Activated gamma-delta T cell treated with anti-CD3 and anti-CD28 coated beads, Interleukin-2, amount 50 U/mL, for 16 hours (primary cell): ENCODE results near the gene DCLK2.

ENCODE experiments used
- DNase-seq: peaks from one replicate; pipeline ENCODE4 v3.0.0-alpha.2; 2020; ENCODE audit warnings: low read depth

Gene DCLK2

DNA sequence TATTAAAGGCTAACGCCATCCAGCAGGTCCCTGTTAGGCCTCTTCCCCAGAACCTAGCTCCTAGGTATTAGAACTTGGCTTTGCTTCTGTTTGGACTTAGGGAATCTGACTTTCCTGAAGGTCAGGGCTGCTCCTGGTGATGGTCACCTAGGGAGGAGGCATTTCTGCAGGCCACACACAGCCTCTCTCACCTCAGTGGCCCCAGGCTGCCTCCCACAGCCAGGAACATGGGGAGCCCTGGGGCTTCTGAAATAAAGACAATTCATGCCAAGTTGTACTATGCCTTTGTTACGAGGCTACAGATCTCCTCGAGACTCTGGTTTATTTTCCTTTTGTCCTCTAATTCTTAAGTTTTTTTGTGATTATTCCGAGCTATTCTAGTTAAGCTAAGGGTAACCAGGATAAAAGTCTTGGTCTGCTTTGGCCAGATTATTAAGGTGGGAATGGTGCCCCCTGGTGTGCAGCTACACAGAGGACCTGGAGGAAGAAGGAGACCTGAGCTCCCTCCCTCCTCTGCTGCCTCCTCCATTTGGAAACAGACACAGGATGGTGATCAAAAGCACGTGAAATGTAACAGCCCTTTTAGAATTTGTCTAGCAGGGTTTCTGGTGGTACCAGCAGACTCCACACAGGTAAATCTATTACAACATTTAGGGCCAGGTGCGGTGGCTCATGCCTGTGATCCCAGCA is 131.0 kb downstream of the DCLK2 start:
- DNase-seq: no peak

DNA sequence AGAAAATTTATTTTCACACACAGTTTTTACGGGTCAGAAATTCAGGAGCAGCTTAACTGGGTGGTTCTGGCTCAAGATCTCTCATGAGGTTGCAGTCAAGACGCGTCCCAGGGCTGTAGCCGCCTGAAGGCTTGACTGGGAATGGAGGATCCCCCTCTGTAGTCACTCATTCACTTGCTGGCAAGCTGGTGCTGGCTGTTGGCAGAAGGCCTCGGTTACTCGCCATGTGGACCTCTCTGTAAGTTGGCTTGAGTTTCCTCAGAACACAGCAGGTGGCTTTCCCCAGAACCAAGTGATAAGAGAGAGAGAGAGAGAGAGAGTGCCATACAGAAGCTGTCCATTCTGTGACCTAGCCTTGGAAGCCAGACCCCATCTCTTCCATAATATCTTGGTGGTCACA is 132.8 kb downstream of the DCLK2 start:
- DNase-seq: no peak

DNA sequence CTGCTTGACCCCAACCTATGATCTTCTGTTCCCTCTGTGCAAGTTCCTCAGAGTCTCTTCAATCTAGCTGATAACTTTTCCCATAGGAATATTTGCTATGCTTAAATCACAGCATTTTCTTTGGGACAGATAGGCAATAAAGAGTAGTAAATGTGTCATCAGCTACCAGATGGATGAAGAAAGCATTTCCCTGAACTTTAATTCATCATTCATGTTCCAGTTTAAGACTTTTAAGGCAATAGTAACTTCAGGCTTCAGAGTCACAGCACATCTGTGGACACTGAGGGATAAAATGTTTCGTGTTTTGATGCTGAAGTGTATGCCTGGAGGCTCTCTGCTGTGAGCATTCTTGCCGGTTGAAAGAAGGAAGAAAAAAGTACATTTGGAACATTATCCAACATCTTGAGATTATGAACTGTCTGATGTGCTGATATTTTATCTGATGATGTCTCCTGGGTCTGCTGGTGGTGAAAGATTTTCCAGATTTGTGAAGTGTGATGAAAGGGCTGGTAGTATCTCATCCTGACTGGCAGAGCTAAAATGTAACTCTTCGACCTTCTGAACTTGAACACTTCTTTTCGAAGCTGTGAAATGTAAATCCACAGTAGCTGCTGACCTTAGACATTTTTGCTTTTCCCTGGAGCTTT is 133.7 kb downstream of the DCLK2 start:
- no peak for DNase-seq

DNA sequence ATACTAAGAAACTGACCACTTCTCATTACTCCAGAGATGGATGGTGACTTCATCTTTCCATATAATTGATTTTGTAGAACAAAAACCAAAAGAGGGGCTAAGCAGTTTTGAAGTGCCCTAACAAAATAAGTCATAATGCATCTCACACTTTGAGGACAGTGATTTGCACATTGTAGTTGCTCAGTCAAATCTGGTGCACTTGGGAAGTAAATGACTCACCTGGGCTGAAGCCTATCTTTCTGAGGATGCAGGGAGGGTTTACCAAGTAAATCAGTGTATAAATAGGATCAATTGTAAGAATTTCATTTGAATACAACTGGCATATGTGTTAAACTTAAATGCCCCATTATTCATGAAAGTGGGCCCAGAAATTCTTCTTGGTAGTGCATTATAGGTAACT is 134.2 kb downstream of the DCLK2 start:
- DNase-seq: no peak

DNA sequence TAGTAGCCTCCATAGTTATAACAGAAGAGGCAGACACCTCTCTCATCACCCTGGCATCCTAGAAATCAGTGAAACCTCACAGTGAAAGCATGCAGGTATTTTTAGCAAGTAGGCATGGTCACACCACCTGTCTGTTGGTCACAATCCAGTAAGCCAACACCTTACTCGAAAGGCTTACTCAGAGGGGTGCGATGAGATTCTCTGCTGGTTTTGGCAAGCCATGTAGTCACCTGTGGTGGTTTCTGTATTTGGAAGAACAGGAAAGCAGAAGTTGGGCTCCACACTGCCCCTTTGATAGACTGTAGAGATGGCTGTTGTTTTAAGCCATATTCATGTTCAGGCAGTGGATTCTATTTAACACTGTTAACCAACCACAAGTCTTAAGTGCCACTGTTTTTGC is 134.7 kb downstream of the DCLK2 start:
- DNase-seq: no peak

GRCh38 chr4:150215601-150216000 is 137.4 kb downstream of the DCLK2 start:
- DNase-seq: no peak

- DNase-seq: no peak
Observed at GRCh38 chr4:150216726-150217125, 138.5 kb downstream of the DCLK2 start.

DNA sequence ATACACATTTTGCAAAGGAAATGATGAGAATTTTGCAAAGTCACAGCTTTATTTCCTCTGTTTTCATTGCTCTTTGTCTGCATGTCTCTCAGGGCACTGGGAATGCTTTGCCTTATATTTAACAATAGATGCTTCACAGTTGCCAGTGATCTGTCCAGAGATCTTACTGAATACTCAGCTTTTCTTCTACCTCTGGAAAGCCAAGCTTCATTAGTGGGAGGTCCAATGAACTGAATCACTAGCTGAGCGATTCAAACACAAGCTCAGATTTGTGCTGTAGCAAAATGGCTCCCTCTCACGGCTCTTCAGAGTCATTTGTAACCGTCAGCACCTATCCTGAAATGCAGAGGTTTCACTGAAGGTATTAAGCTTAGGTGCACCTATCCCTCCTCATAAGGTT is 138.9 kb downstream of the DCLK2 start:
- DNase-seq: no peak

- no peak for DNase-seq
Observed at GRCh38 chr4:150217808-150218207, 139.6 kb downstream of the DCLK2 start.

- no peak for DNase-seq
Observed at GRCh38 chr4:150218447-150218846, 140.2 kb downstream of the DCLK2 start.

GRCh38 chr4:150219841-150220240 is 141.6 kb downstream of the DCLK2 start:
- no peak for DNase-seq

GRCh38 chr4:150224896-150225591 is 146.8 kb downstream of the DCLK2 start:
- DNase-seq: no peak

DNA sequence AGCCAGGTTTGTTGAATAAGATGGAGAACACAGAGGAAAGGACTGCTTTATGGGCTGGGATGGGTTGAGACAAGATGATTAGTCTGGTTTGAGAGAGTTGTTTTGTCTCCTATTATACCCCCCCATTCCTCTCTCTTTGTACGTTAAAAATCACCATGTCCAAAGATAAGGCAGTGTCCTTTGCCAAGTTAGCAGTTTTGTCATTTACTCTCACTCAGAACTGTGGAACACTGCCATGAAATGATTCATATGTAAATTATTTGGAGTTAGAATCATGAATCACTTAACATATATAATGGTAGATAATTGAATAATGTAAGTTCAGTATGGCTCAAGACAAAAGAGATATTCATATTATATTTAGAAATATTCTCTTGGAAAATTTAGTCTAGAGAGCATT is 151.3 kb downstream of the DCLK2 start:
- DNase-seq: no peak

DNA sequence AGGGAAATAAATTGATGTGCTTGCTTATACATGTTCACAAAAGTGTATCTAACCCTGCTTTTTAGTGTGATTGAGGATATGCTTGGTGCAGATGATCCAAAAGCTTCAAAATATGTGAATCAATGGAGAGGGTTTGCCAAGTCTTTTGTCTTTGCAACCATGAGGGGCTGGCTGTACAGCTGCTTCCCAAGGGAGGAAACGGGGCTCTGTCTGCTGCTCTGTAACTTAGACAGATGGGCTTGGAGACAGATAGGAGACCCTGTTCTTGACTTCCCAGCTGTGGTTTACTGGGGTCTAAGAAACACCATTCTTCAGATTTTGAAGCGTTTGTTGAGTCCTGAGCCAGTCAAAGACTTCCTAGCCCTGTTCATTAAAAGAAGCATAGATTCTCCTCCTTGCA is 152.3 kb downstream of the DCLK2 start:
- DNase-seq: no peak

- DNase-seq: no peak
Observed at GRCh38 chr4:150231107-150231770, 153.0 kb downstream of the DCLK2 start.

GRCh38 chr4:150232029-150232428 is 153.8 kb downstream of the DCLK2 start:
- DNase-seq: no peak

- no peak for DNase-seq
Observed at GRCh38 chr4:150234246-150234645, 156.0 kb downstream of the DCLK2 start.

DNA sequence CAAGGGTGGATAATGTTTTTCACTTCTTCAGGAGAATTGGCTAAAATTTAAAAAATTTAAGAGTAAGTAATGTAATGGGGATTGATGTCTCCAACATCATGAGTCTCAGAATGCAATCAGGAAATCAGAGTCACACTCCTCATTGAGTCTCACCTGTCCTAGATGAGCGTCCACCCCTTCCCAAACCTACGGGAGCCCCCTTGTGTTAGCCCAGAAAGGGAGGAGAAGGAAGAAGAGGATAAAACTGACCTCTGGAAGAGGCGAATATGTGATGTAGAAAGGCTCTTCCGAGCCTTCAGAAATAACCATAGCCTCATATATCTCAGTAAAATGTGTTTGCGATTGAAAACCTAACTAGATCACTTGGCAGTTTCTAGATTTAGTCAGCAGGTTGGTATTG is 157.1 kb downstream of the DCLK2 start:
- no peak for DNase-seq

DNA sequence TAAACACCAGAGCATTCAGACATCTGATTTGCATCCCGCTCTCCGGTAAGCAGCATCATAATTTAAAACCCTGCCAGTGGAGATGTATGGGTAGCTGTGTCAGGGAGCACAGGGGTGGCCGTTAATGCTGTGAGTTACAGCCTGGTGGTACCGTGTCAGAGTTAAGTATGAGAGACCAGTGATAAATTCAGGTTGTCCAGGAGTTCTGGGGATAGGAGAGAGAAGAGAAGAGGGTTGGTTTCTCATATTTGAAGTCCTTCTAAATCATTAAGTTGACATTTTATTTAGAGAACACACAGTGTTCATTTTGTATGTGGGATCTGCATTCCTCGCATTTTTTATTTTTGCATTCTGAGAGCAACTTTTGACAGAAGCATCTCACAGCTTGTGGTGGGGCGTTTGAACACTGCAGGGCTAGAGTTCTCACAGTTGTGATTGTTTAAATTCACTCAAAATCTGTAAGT is 157.6 kb downstream of the DCLK2 start:
- DNase-seq: no peak

DNA sequence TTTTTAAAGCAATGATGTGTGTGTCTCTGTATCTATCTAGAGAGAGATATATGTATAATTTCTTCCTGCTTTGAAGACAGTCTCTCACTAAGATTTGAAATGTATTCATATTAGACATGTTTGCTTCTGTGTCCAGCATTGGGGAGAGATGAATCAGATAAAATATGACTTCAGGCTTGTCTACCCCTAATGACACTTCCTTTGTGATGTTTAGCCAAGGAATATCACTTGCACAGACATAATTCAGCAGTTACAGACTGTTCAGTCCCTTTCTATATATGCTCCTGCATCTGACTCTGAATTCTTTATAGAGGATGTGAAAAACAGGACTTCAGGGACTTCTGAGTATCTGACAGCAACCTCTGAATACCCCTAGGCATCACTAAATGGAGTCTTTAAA is 158.4 kb downstream of the DCLK2 start:
- no peak for DNase-seq

DNA sequence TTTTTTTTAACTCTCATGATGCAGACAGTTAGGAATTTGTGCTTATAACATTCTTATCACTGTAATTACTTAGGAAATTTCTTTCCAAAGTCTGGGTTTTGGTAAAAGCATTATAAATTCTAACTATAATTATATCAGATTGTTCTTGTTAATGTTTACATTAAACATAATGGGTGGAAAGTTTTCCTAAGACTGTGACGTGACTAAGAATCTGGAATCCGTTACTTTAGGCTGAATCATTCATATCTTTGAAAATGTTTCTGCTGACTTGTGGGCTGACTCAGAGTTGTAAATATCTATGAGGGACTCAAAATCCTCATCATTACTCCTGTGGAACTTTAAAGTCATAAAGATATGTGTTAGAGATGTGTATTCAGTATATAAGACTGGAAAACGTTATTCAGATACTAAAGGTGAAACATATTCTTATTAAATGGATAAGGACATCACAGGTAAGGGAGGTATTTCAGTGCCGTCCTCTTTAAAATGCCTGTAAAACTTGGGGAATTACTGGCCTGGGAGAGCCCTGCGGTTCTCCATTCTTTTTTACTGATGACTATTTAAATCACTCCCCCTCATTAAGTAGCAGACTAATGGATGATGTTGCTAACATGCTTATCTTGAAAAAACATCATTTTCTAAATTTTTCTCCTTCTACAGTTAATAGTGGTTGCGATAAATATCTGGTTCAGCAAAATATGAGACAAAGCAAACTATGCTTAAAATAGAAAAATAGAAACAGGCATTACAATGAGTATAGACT is 159.0 kb downstream of the DCLK2 start:
- DNase-seq: no peak

GRCh38 chr4:150238591-150238990 is 160.3 kb downstream of the DCLK2 start:
- no peak for DNase-seq
